ENCODE data around the gene PDSS2.
"Not testable (repeated sequence)": the region's sequence is repeated elsewhere in the genome, so short reads cannot be mapped to it uniquely, and the experiment has no call there.

The PDSS2 gene

DNA sequence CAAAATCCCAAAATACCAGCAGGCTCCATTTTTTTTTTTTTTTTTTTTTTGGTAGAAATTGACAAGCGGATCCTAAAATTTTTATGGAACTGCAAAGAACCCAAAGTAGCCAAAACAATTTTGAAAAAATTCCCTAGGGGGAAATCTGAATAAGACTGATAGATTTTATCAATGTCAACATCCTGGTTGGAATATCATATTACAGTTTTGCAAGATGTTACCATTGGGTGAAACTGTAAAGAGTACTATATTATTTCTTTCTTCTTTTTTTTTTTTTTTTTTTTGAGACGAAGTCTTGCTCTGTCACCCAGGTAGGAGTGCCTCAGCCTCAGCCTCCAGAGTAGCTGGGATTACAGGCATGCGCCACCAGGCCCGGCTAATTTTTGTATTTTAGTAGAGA, 314.7 kb downstream of the PDSS2 start:
- DNase-seq = no peak

DNA sequence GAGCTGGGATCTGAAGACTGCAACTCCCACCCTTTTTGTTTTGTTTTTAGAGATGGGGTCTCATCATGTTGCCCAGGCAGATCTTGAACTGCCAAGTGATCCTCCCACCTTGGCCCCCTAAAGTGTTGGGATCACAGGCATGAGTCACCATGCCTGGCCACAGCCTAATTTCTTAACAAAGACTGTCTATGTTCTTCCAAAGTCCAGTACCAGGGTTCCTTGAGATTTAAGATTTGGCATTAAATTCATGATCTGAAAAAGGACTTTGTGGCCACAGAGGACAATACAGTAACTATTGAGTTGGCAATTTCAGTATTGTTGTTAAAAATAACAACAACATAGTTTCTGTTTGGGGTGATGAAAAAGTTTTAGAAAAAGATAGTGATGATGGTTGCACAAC, 315.4 kb downstream of the PDSS2 start:
- no peak for DNase-seq

DNA sequence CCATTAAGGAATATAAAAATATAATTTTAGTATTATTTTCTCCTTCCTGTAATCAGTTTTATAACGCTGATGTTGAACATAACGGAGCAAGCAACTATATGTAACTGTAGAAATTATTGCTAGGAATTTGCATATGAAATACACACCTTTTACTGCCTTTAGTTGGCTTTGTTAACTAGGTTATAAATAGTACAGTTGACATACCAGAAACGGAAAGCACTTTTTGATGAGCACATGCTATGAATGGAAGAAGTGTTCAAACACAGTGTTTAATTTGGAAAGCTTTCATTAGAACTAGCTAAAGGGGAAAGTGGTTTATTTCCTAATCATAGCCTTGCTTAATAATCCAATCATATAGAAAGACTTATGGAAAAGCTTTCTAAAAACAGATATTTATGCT, 318.8 kb downstream of the PDSS2 start:
- no peak for DNase-seq

DNA sequence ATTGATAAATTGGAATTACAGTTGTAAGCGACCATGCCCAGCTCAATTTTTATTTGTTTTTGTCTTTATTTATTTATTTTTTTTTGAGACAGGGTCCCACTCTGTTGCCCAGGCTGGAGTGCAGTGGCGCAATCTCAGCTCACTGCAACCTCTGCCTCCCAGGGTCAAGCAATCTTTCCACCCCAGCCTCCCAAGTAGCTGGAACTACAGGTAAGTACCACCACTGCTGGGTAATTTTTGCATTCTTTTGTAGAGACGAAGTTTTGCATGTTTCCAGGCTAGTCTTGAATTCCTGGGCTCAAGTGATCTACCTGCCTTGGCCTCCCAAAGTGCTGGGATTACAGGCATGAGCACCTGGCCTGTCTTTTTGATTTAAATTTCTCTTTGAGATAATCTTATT, 323.0 kb downstream of the PDSS2 start:
- not testable (repeated sequence) for DNase-seq

DNA sequence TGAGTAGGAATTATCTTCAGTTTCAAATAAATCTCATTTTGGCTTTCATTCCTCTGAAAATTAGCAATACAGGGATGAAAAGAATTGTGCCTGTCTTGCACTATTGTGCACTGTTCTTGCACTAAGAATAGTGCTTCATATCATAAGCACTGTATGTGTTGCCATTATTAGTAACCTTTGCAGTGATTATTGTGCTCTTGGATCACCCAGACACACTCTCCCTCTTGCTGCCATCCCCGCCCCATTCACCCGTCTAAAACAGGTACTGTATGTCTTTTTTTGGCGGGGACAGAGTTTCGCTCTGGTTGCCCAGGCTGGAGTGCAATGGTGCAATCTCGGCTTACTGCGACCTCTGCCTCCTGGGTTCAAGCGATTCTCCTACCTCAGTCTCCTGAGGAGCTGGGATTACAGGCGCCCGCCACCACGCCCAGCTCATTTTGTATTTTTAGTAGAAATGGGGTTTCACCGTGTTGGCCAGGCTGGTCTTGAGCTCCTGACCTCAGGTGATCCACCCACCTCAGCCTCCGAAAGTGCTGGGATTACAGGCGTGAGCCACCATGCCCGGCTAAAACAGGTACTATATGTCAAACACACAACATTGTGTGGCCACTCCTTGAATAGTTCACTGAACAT, 324.2 kb downstream of the PDSS2 start:
- DNase-seq = not testable (repeated sequence)

DNA sequence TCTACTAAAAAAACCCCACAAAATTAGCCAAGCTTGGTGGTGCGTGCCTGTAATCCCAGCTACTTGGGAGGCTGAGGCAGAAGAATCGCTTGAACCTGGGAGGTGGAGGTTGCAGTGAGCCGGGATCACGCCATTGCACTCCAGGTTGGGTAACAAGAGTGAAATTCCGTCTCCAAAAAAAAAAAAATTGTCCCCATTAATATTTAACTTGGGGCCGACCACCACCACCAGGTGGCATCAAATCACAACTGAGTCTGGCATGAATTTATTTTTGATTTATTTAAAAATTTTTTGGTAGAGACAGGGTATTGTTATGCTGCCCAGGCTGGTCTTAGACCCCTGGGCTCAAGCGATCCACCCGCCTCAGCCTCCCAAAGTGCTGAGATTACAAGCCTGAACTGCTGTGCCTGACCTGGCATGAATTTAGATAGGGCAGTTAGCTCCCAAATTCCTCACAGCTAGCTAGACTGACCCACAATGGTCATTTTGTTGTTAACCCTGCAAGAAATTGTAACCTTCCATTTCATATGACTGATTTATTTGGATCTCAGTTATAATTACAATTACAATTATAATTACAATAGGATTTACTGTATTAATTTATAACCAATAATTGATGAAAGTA, 326.9 kb downstream of the PDSS2 start:
- no peak for DNase-seq

DNA sequence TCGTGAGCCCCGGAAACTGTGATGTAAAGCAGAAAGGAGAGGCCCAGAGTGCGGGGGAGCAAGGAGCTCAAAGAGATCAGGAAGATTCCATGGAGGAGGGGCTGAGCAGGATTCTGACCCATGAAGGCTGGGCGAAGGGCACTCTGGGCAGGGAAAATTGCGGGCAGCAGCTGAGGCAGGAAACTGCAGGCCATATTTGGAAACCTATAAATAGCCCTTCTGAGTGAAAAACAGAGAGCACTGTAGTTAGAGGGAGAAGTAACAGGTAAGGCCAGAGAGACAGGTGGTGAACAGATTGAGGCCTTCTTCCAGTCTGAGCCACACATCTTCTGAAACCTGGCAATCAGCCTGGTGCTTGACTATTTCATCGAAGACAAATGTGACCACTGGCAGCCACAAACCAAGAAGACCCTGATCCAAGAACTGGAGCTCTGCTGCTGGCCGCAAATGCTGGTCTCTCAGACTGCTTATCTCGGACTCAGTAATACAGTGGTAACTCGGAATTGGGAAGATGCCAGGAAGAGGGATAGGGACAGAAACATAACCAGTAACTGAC, 329.9 kb downstream of the PDSS2 start:
- DNase-seq = no peak

DNA sequence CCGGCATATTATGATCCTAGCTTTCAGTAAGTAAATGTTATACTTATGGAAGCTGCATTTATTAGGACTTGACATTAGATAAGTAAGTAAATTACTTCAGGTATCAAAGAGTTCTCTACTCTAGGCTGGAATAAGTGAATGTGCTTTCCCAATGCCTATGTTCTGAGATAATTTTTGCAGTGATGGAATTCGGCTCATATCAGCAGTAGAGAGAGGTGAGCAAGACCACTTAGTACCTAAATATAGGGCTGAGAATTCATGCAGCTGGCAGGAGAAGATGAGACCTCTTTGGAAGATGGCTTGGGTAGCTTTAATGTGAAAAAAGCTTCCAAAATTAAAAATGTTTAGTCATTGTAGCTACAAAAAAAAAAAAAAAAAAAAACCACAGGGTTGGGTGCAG, 330.8 kb downstream of the PDSS2 start:
- DNase-seq = no peak

DNA sequence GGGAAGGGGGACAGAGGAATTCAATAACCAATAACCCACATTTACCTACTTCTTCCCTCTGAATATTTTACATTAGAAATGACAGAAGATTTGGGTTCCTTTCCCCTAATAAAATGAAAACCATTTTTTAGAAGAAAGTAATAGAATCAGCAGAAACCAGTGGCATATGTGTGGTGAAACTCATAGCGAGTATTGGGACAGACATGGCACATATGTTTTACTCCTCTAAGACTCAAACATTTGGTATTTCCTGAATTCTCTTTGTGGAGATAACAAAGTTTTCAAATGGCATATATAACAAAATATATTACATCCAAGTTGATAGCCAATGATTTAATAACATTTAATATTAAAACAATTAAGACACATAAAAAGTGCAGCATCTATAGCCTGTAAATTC, 331.2 kb downstream of the PDSS2 start:
- DNase-seq = no peak

DNA sequence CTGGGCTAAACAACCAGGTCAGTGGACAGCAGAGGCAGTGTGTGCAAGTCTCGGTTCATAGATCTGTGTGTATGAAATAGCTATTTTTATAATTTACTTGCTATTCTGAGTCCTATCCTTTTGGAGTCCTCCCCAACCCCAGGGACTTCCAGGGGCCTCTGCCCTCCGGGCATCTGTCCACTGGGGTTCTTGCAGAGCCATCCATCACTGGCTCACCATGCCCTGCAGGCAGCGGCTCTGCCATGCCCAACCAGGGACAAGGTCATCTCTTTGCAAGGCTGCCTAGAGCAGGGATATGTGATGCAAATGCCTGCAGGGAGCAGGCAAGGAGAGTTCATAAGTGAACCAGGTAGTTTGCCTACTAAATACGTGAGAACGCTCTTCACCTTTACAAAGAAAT, 333.6 kb downstream of the PDSS2 start:
- no peak for DNase-seq

DNA sequence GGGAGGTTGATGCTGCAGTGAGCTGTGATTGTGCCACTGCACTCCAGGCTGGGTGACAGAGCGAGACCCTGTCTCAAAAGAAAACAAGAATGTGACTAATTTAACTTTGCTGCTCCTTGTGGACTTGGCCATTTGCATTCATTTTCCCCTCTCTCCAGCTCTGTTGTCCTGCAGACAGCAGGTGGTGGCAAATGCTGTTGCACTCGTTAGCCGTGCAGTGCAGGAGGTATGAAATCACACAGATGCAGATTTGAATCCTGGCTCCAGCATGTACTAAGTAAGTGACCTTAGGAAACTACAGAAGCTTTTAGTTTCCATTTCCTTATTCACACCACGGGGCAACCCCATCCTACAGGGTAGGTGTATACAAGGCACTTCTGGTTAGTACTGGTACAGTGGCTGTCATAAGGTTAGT, 334.4 kb downstream of the PDSS2 start:
- no peak for DNase-seq

DNA sequence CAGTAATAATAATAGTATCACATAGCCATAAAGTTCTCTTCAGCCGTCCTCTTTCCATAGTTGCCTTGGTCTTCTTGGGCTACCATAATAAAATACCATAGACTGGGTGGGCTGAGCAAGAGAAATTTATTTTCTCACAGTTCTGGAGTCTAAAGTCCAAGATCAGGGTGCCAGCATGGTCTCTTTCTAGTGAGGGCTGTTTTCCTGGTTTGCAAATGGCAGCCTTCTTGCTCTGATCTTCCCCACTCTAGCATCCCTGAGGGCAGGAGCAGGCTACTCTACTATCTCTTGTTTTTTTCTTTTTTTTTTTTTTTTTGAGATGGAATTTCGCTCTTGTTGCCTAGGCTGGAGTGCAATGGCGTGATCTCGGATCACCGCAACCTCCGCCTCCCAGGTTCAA, 335.9 kb downstream of the PDSS2 start:
- DNase-seq = no peak

DNA sequence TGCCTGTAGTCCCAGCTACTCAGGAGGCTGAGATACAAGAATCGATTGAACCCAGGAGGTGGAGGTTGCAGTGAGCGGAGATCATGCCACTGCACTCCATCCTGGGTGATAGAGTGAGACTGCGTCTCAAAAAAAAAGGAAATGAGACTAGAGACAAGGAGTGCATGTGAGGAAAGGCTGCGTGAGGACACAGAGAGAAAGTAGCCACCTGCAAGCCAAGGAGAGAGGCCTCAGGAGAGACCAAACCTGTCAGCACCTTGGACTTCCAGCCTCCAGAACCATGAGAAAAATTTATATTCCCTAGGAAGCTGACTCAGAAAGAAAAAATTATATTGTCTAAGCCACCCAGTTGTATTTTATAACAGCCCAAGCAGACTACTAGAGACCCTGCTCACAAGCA, 336.6 kb downstream of the PDSS2 start:
- no peak for DNase-seq

DNA sequence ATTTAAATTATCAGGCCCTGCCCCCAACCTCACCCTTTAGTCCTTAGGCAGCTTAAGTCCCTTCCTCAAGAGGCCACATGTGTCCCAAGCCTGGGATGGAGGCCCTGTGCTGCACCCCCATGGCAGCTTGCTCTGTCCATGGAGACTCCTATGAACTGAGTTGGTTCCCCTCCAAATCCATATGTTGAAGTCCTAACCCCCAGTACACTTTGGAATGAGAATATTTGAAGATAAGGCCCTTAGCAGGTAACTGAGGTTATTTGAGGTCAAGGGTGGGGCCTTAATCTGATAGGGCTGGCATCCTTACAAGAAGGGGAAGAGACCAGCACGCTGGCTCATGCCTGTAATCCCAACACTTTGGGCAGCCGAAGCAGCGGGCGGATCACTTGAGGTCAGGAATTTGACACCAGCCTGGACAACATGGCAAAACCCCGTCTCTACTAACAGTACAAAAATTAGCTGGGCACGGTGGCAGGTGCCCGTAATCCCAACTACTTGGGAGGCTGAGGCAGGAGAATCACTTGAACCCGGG, 337.3 kb downstream of the PDSS2 start:
- DNase-seq = no peak

DNA sequence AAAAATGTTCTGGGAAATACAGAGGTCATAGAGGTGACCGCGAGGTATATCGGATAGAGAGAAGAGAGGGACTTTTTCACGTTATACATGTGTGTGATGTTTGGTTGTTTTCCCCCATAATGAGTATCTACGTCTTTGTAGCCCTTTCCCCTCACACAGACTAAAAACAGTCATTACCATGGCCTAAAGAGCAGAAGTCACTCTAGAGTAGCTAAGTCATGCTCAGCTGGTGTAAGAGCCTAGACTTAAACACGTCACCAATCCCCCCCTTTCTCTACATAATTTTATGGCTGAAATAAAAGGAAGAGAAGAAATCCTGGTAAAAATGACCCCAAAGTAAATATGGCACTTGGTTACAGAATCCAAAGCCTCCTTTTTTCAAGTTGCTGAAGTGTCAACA, 338.1 kb downstream of the PDSS2 start:
- no peak for DNase-seq

DNA sequence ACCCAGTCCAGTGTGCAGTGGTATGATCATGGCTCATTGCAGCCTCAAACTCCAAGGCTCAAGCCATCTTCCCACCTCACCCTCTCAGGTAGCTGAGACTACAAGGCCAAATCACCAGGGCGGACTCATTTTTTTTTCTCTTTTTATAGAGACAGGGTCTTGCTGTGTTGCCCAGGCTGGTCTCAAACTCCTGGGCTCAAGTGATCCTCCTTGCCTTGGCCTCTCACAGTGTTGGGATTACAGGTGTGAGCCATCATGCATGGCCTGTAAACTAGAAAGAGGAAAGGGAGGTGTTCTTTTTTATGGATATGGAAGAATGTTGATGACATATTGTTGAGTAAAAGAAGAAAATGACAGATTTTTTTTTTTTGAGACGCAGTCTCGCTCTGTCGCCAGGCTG, 339.0 kb downstream of the PDSS2 start:
- DNase-seq = no peak

DNA sequence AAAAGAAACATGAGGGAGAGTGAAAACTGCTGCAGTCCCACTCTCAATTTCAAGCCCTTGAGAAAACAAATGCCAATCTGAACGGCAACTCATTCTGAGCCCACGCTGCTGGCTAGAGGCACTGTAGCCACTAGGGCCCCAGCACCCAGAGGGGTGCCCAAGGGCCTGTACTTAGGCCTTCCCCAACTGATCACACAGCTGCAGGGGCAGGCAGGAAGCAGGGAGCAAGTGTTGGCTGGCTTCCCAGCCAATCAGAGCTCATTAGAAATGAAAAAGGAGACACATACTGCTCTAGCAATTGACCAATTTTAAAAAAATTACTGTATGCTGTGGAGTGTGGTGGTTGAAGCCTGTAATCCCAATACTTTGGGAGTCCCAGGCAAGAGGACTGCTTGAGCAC, 340.4 kb downstream of the PDSS2 start:
- no peak for DNase-seq

DNA sequence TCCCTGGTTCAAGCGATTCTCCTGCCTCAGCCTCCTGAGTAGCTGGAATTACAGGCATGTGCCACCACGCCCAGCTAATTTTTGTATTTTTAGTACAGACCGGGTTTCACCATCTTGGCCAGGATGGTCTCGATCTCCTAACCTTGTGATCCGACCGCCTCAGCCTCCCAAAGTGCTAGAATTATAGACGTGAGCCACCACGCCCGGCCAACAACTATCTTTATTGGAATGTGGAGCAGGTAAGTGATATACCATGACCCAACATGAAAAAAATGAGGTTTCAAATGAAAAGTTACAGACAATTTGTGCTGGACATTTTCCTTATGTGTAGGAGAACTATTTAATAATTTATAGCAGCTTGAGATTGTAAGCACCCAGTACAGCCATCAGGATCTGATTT, 340.8 kb downstream of the PDSS2 start:
- not testable (repeated sequence) for DNase-seq

DNA sequence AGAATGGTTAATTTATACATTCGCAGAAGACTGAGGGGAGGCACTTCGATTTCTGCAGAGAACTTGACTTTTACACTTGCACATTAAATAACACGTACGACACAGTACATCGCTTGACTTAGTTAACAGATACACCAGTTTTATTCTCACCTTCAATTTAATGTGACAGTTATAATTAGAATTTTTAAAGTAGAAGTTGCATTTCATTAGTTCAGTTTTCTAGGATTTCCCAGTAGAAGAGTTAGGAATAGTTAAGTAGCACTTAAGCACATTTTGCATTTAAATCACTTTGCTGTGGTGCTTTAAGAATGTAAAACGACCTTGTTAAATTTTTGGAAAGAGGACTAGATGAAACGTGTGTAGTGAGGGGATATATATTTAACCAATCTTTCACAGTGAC, 342.4 kb downstream of the PDSS2 start:
- no peak for DNase-seq

DNA sequence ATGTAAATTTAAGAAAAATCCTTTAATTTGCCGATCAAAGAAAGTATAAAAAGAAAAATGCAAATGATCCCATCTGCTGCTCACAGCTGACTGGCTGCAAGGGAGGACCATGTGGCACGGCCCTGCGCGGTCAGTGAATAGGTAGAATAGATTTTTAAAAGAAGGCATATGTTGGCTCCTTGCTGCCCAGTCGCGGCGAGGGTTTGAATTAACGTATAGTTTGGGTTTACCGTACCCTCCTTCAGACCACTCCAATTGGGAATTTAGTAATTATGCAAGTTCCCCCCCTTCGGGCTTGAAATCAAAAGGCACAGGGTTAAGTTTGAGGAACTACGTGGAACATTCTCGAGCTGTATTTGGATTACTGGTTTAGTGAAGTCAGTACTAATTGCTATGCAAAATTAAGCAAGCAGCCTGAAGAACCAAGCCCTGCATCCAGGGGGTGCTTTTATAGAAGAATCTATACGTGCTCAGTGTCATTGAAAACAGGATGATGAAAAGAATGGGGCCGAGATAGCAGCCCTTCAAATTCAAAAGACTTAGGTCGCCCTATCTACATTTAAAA, 343.0 kb downstream of the PDSS2 start:
- DNase-seq = no peak

DNA sequence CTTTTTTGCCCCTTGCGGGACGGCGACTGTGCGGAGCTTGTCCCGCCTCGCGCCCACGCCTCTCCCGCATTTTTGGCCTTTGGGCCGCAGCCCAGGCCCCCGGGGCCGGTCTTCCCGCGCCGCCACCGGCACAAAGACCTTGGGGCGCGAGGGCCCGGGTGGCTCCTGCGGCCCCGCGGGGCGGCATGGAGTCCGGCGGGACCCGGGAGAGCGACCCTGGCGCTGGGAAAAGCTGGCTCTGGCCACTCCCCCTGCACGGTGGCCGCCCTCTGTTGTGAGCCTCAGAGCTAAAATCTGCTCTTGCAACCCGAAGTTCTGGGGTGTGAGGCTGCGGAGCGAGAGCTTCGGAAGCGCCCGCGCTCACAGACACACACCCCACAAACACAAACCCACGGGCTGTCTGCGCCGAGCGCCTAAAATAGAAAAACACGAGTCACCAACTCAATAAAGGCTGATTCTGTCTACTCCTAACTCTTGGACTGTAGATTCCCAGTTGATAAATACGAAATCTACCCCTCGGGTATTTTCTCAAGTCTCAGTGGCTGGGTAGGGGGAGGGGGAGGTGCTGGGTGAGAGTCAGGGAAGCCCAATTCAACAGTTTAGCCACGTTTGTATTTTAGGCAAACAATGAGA, 343.6 kb downstream of the PDSS2 start:
- no peak for DNase-seq

DNA sequence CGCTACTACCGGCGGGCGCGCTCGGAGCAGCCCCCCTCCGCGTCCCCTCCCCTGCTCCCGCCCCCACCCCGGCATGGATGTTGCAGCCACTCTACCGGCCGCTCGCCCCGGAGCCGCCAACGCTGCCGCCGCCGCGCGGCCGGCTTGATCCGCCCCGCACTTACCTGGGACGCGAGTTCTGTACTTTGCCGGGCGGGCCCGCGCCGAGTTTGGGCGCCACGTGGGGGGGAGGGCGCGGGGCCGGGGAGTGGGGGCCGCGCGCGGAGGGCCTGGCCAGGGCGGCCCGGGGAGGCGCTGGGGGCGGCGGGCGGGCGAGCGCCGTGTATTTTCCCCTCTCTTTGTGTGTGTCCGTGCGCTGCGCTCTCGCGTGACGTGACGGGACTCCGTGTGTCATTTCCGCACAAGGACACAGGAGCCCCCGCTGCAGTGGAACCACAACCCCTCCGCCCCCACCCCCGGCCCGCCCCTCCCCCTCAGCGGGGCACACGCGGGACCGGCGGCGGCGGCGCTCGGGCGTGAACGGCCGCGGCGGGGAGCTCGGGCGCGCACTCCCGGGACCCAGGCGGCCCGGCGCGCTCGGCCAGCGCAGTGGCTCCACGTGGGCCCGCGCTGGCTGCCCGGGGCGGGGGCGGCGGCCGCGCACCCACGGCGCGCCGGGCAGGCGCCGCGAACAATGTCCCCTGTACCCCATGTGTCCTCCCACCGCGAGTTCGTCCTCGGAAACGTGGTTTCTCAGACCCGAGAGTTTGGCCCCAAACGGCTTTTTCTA, 344.3 kb downstream of the PDSS2 start, which contains the start of gene BEND3:
Gene BEND3, minus strand, starts transcription at position 590 of the 769 bp plus-strand sequence. CDS start 16,230 bp downstream, outside the sequence.
- peak; percentile 14 for DNase-seq

Data from effector CD8-positive, alpha-beta T cell (primary cell).